H9 (cell line): ENCODE data around the gene C10orf105. TPM values are rescaled to one million over a fixed set of nuclear protein-coding genes. Genes with fewer than 3 reads are reported as not detected.

Experiments
- DNase-seq: peaks from one replicate; pipeline ENCODE4 v3.0.0-alpha.2; 2017
- H2AFZ ChIP-seq: one replicate; pipeline ENCODE4 v1.6.1; 2013; ENCODE audit warnings: mild to moderate bottlenecking, low read length, control low read depth, moderate library complexity
- H2AK5ac ChIP-seq: 2 replicates; pipeline ENCODE4 v1.6.1; 2013; ENCODE audit warnings: low read length, control low read depth, mixed read lengths; ENCODE audit not compliant: insufficient read length
- H2BK120ac ChIP-seq: one replicate; pipeline ENCODE4 v1.6.1; 2013; ENCODE audit warnings: low read depth, mild to moderate bottlenecking, low read length, control low read depth, inconsistent platforms; ENCODE audit not compliant: poor library complexity, severe bottlenecking
- H2BK12ac ChIP-seq: 2 replicates; pipeline ENCODE4 v1.6.1; 2013; ENCODE audit warnings: low read length, control low read depth, mixed read lengths, low read depth; ENCODE audit not compliant: insufficient read length
- H2BK15ac ChIP-seq: 2 replicates; pipeline ENCODE4 v1.6.1; 2013; ENCODE audit warnings: low read depth, low read length, control low read depth
- H2BK20ac ChIP-seq: one replicate; pipeline ENCODE4 v1.6.1; 2013; ENCODE audit warnings: low read depth, mild to moderate bottlenecking, low read length, control low read depth, inconsistent platforms; ENCODE audit not compliant: poor library complexity, severe bottlenecking
- H2BK5ac ChIP-seq: 2 replicates; pipeline ENCODE4 v1.6.1; 2013; ENCODE audit warnings: low read length, control low read depth, mixed read lengths; ENCODE audit not compliant: insufficient read length
- H3K14ac ChIP-seq: 2 replicates; pipeline ENCODE4 v1.6.1; 2013; ENCODE audit warnings: low read length, control low read depth; ENCODE audit not compliant: insufficient read depth
- H3K18ac ChIP-seq: 2 replicates; pipeline ENCODE4 v1.6.1; 2013; ENCODE audit warnings: low read depth, mild to moderate bottlenecking, mixed read lengths, low read length, control low read depth; ENCODE audit not compliant: insufficient read length
- H3K23ac ChIP-seq: 2 replicates; pipeline ENCODE4 v1.6.1; 2013; ENCODE audit warnings: low read length, control low read depth, mixed read lengths, low read depth; ENCODE audit not compliant: insufficient read length
- H3K23me2 ChIP-seq: 2 replicates; pipeline ENCODE4 v1.6.1; 2013; ENCODE audit warnings: low read depth, mild to moderate bottlenecking, mixed read lengths, low read length, control low read depth; ENCODE audit not compliant: insufficient read length, poor library complexity, severe bottlenecking
- H3K27ac ChIP-seq: 2 replicates; pipeline ENCODE4 v1.5.1; 2013; ENCODE audit warnings: low read length, control low read depth, mixed read lengths, low read depth; ENCODE audit not compliant: insufficient read length
- H3K27me3 ChIP-seq: 2 replicates; pipeline ENCODE4 v1.6.1; 2013; ENCODE audit warnings: low read length, control low read depth, inconsistent platforms; ENCODE audit not compliant: insufficient read depth
- H3K4ac ChIP-seq: 2 replicates; pipeline ENCODE4 v1.6.1; 2013; ENCODE audit warnings: low read depth, mild to moderate bottlenecking, control low read depth, inconsistent platforms, low read length, moderate library complexity
- H3K4me1 ChIP-seq: 2 replicates; pipeline ENCODE4 v1.6.1; 2013; ENCODE audit warnings: low read length, control low read depth, inconsistent platforms; ENCODE audit not compliant: insufficient read depth
- H3K4me2 ChIP-seq: 2 replicates; pipeline ENCODE4 v1.6.1; 2013; ENCODE audit warnings: low read length, control low read depth, mixed read lengths; ENCODE audit not compliant: insufficient read length, insufficient read depth
- H3K56ac ChIP-seq: 2 replicates; pipeline ENCODE4 v1.6.1; 2013; ENCODE audit warnings: low read depth, mild to moderate bottlenecking, mixed read lengths, low read length, control low read depth; ENCODE audit not compliant: insufficient read length
- H3K79me1 ChIP-seq: 2 replicates; pipeline ENCODE4 v1.6.1; 2013; ENCODE audit warnings: low read depth, mild to moderate bottlenecking, moderate library complexity, low read length, control low read depth, inconsistent platforms; ENCODE audit not compliant: insufficient read depth, poor library complexity, severe bottlenecking
- H3K79me2 ChIP-seq: 2 replicates; pipeline ENCODE4 v1.6.1; 2013; ENCODE audit warnings: low read length, control low read depth, inconsistent platforms; ENCODE audit not compliant: insufficient read depth
- H3K9ac ChIP-seq: 2 replicates; pipeline ENCODE4 v1.6.1; 2013; ENCODE audit warnings: low read length, control low read depth, mixed read lengths; ENCODE audit not compliant: insufficient read length; ENCODE audit errors: extremely low read depth
- H3K9me3 ChIP-seq: one replicate; pipeline ENCODE4 v1.6.1; 2013; ENCODE audit warnings: low read depth, low read length, inconsistent platforms; ENCODE audit not compliant: control insufficient read depth
- H3T11ph ChIP-seq: one replicate; pipeline ENCODE4 v1.6.1; 2013; ENCODE audit warnings: mild to moderate bottlenecking, low read length, control low read depth, inconsistent platforms
- H4K20me1 ChIP-seq: one replicate; pipeline ENCODE4 v1.6.1; 2013; ENCODE audit not compliant: control insufficient read depth, insufficient read length, insufficient read depth
- H4K5ac ChIP-seq: 2 replicates; pipeline ENCODE4 v1.6.1; 2013; ENCODE audit warnings: low read depth, mild to moderate bottlenecking, mixed read lengths, low read length, control low read depth; ENCODE audit not compliant: insufficient read length
- H4K8ac ChIP-seq: replicated peaks from 2 replicates; pipeline ENCODE4 v1.6.1; 2013; ENCODE audit warnings: low read length, control low read depth, mixed read lengths, low read depth; ENCODE audit not compliant: insufficient read length
- H4K91ac ChIP-seq: 2 replicates; pipeline ENCODE4 v1.6.1; 2013; ENCODE audit warnings: low read depth, mild to moderate bottlenecking, moderate library complexity, mixed read lengths, low read length, control low read depth; ENCODE audit not compliant: insufficient read length
- H3K27ac Mint-ChIP-seq, 3 experiments: 2 replicates in 2 of 3; 3 replicates in 1 of 3; pipeline ENCODE4 v1.8.0; 2020 to 2021; ENCODE audit warnings: mixed read lengths in 3 of 3, mild to moderate bottlenecking in 1 of 3, moderate library complexity in 1 of 3
- H3K27me3 Mint-ChIP-seq: 2 replicates; pipeline ENCODE4 v1.8.0; 2021; ENCODE audit warnings: low read depth, mild to moderate bottlenecking, moderate library complexity, mixed read lengths
- H3K36me3 Mint-ChIP-seq, 3 experiments: 2 replicates in 2 of 3; 3 replicates in 1 of 3; pipeline ENCODE4 v1.8.0; 2020 to 2021; ENCODE audit warnings: low read depth in 3 of 3, mixed read lengths in 3 of 3; ENCODE audit not compliant: insufficient read depth in 1 of 3
- H3K4me1 Mint-ChIP-seq, 2 experiments: 2 replicates each; pipeline ENCODE4 v1.8.0; 2020; ENCODE audit warnings: mixed read lengths in 2 of 2
- H3K4me3 Mint-ChIP-seq, 2 experiments: 2 replicates in 1 of 2; 3 replicates in 1 of 2; pipeline ENCODE4 v1.8.0; 2020 to 2021; ENCODE audit warnings: mild to moderate bottlenecking in 2 of 2, mixed read lengths in 2 of 2, moderate library complexity in 1 of 2
- H3K9me3 Mint-ChIP-seq, 2 experiments: 2 replicates in 1 of 2; 3 replicates in 1 of 2; pipeline ENCODE4 v1.8.0; 2020; ENCODE audit warnings: mild to moderate bottlenecking in 2 of 2, mixed read lengths in 2 of 2, moderate library complexity in 1 of 2
- WGBS: extraction: QIAGEN DNeasy Blood & Tissue Kit; methylation state at CpG from one replicate; pipeline ENCODE4 v1.1.7; 2013; ENCODE audit warnings: missing lambda C conversion rate, low lambda C conversion rate, mixed read lengths; ENCODE audit not compliant: insufficient read length; ENCODE audit errors: extremely low coverage; 5-methylcytosine and 5-hydroxymethylcytosine counted together
- total RNA-seq: library from RNA; stranded (reverse); gene quantifications from 2 replicates; pipeline ENCODE4 v1.2.1, GENCODE V29; 2021
- TF ChIP-seq, protein P1 (sequence below): fragments of 200-600 bp; sonication (generic); conservative IDR thresholded peaks from 3 replicates; pipeline ENCODE4 v1.8.0; 2021; ENCODE audit warnings: antibody characterized with exemption, mild to moderate bottlenecking

Gene C10orf105
- total RNA-seq, 1 experiment from 2014 or later, result 0.26 TPM

DNA sequence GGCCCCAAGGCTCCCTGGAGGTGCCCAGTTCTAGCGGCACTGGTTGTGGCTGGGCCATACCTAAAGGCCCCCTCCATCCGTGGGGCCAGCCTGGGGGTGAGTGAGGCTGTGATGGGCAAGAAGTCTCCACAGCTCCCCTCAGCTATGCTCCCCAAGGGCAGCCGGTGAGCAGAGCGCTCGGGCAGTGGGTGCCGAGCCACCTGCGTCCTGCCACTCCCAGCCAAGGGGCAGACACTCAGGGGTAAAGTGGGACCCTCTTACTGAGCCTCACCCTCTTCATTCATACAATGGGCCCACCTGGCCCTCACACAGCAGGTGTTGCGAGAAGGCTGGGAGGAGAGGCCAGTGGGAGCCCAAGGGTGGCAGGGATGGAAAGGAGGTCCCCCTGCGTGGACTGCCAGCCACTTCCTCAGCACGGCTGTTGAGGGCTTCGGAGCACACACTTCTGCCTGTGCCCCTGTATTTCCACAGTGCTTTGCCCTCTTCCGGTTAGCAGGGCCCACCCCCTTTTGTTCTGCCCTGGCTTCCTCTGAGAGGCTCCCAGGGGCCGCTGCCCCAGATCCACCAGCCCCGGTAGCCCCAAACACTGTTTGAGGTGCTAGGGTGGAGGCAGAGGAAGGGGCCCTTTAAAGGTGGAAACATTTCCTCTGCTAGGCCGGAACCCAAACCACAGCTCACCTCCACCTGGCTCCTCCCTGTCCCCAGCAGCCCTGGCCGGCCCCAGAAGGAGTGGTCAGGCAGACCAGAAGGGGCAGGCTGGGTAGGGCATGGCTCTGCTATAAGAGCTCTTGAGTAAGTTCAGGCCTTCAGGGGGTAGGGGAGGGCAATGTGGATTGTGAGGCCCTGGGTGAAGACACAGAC, 16.4 kb upstream of the C10orf105 start:
- Histone ChIP-seq H4K20me1 (no peaks in the 10 kb centered on the region), H2BK20ac (no peak overlapping the region), H3K23me2 (no peaks in the 10 kb centered on the region), H2BK12ac (no peak overlapping the region), H3K9me3 (no peaks in the 10 kb centered on the region), H2AFZ (no peak overlapping the region), H4K8ac (no peak overlapping the region), H3K56ac (no peak overlapping the region), H2BK5ac (no peak overlapping the region), H3K27me3 (no peaks in the 10 kb centered on the region), H2BK120ac (no peak overlapping the region), H3K18ac (no peak overlapping the region), H3K27ac (no peak overlapping the region), H3K23ac (no peak overlapping the region), H3K14ac (peak overlapping the region; percentile 7; the same call in 1 of the 2 replicates), H3T11ph (no peak overlapping the region), H2AK5ac (no peak overlapping the region), H3K4me2 (no peak overlapping the region), H4K5ac (no peak overlapping the region), H3K79me2 (no peaks in the 10 kb centered on the region), H4K91ac (no peak overlapping the region), H3K9ac (no peak overlapping the region), H2BK15ac (no peak overlapping the region), H3K4ac (no peak overlapping the region), H3K4me1 (peaks cover 3% of the 10 kb centered on the region; the same call in 1 of the 2 replicates), H3K79me1 (no peaks in the 10 kb centered on the region)
- DNase-seq, result no peak
- TF ChIP-seq, protein P1, sequence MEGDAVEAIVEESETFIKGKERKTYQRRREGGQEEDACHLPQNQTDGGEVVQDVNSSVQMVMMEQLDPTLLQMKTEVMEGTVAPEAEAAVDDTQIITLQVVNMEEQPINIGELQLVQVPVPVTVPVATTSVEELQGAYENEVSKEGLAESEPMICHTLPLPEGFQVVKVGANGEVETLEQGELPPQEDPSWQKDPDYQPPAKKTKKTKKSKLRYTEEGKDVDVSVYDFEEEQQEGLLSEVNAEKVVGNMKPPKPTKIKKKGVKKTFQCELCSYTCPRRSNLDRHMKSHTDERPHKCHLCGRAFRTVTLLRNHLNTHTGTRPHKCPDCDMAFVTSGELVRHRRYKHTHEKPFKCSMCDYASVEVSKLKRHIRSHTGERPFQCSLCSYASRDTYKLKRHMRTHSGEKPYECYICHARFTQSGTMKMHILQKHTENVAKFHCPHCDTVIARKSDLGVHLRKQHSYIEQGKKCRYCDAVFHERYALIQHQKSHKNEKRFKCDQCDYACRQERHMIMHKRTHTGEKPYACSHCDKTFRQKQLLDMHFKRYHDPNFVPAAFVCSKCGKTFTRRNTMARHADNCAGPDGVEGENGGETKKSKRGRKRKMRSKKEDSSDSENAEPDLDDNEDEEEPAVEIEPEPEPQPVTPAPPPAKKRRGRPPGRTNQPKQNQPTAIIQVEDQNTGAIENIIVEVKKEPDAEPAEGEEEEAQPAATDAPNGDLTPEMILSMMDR, result no peak
- Mint-ChIP-seq H3K9me3 (no peaks in the 10 kb centered on the region), H3K27ac (no peak overlapping the region), H3K4me3 (no peak overlapping the region), H3K27me3 (peaks cover 3% of the 10 kb centered on the region; the same call in 1 of the 2 replicates), H3K4me1 (peaks cover 7 to 13% of the 10 kb centered on the region in 2 experiments), H3K36me3 (no peaks in the 10 kb centered on the region)
- no CpG with 5 or more reads among the region's 16 CpGs for WGBS
